ENCODE results near the gene ERFE. TPM values are rescaled to one million over a fixed set of nuclear protein-coding genes. Genes with fewer than 3 reads are reported as not detected.

Gene ERFE
- total and polyA plus RNA-seq, 2 donors (not counting 1 experiment from before 2014, with no cell fraction given) = 0.17 TPM; not detected in 1

- ATAC-seq (ENCODE audit: low read depth) = no peak
- Mint-ChIP-seq H3K27me3 (no peaks in the 10 kb centered on the region), H3K4me3 (no peak overlapping the region), H3K27ac (no peak overlapping the region), H3K9me3 (ENCODE audit: insufficient read depth) (no peaks in the 10 kb centered on the region), H3K4me1 (peaks cover 12% of the 10 kb centered on the region)
- H3K36me3 ChIP-seq (replicated peaks in 1 of 2; ENCODE audit: control extremely low read depth in 1 of 2, control insufficient read depth in 1 of 2, extremely low read depth in 1 of 2, insufficient read depth in 2 of 2, low read length in 1 of 2) = no peaks in the 10 kb centered on the region
- POLR2A ChIA-PET = no interaction called here
- intact Hi-C loops (cut with micrococcal nuclease) = no loop called here
- no peak overlapping the region for H3K4me3 ChIP-seq (ENCODE audit: control extremely low read depth in 1 of 5, extremely low read depth in 1 of 5, insufficient read depth in 1 of 5, low read depth in 2 of 5, low read length in 4 of 5)
- H4K20me1 ChIP-seq (ENCODE audit: control insufficient read depth, insufficient read depth, low read length, poor library complexity, severe bottlenecking) = no peaks in the 10 kb centered on the region
- no peak overlapping the region for H3K27ac ChIP-seq (ENCODE audit: low read length in 2 of 2)
- H3K9me3 ChIP-seq (ENCODE audit: control extremely low read depth in 1 of 3, control insufficient read depth in 2 of 3, insufficient read depth in 1 of 3, low read length in 2 of 3) = peaks cover 0 to 4% (median 0%) of the 10 kb centered on the region in 3 donors
- DNase-seq = no peak
- CTCF ChIA-PET = interaction anchor here (0.7 kb wide), 1 partner anchor 18 kb away, joined by 4 read pairs; no protein-coding TSS in a partner anchor
- H2AFZ ChIP-seq (ENCODE audit: insufficient read depth, low read depth, low read length, poor library complexity, severe bottlenecking) = no peak overlapping the region
- TF ChIP-seq CTCF (IDR thresholded peaks at IDR 0.05) (no peak), EZH2 (IDR thresholded peaks at IDR 0.05; ENCODE audit: borderline replicate concordance, insufficient read depth, low read depth, low read length, poor library complexity, severe bottlenecking) (no peak)
- no peaks in the 10 kb centered on the region for H3K79me2 ChIP-seq (ENCODE audit: control insufficient read depth, insufficient read depth, low read length)
- H3K9ac ChIP-seq (ENCODE audit: low read length) = no peak overlapping the region
- 94% methylated on average over 25 of the region's 30 CpGs for WGBS (ENCODE audit: insufficient coverage)
- peaks cover 0 to 7% (median 1%) of the 10 kb centered on the region in 4 experiments for H3K27me3 ChIP-seq (replicated peaks in 1 of 4; ENCODE audit: control extremely low read depth in 1 of 4, control insufficient read depth in 3 of 4, insufficient read depth in 4 of 4, low read length in 3 of 4)
- H3K4me2 ChIP-seq (replicated peaks; ENCODE audit: low read depth, low read length, poor library complexity, severe bottlenecking) = no peak overlapping the region
- H3K4me1 ChIP-seq (ENCODE audit: control insufficient read depth in 2 of 2, insufficient read depth in 2 of 2, low read length in 2 of 2) = peaks cover 16 to 26% of the 10 kb centered on the region in 2 donors
These were observed 16.2 kb upstream of the ERFE start for GRCh38 chr2:238142382-238143205.

Data from B cell (primary cell).